ENCODE measurements around the gene PTGER3. TPM values are rescaled to one million over a fixed set of nuclear protein-coding genes. Genes with fewer than 3 reads are reported as not detected.

PTGER3 gene
- polyA plus RNA-seq, 1 donor (not counting 4 experiments of a cell fraction or from before 2014, with no cell fraction given): 0.04 TPM

DNA sequence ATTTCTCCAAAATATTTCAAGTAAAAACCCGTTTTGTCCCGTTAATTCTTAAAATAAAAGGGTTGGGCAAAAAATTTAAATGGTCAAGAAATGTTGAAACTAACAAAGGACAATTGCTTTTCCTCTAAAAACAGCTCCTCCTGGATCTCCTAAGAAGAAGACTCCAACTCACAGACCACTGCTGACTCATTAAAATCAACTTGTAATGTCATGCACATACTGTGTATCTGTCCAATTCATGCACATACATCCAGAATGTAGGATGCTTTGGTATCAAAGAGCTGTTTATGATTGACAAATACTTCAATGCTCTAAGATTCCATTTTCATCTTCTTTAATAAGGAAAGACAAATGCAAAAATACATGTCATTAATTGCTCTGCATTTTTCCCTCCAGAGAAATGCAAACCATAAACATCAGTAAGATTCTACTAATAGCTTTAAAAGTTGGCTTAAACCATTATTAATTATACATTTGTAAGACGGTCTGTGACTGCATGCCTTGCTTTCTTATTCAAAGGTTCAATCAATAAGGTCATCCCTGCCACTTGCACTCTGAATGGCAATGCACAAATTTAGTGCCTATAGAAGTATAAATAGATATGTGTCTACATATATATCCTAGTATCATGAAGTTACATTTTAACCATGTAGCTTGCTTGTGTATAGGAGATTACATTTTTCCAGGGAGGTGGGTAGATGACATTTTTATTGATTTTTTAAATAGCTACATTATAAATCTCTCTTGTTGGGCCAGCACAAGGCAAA, 44.7 kb downstream of the PTGER3 start:
- no peak overlapping the region for H3K27ac ChIP-seq (ENCODE audit: control insufficient read depth, insufficient read depth, low read length)
- no peak overlapping the region for H3K4me3 ChIP-seq (ENCODE audit: control insufficient read depth in 2 of 3, extremely low read depth in 1 of 3, insufficient read depth in 2 of 3, low read depth in 1 of 3, low read length in 3 of 3)
- no peaks in the 10 kb centered on the region for H3K9me1 ChIP-seq (ENCODE audit: control insufficient read depth, extremely low read depth, insufficient read depth, low read length)
- no peaks in the 10 kb centered on the region for H3K9me3 ChIP-seq (ENCODE audit: control insufficient read depth, low read depth, low read length)
- no peak overlapping the region for H3K4me2 ChIP-seq (ENCODE audit: control insufficient read depth, extremely low read depth, insufficient read depth, low read depth, low read length)
- no peaks in the 10 kb centered on the region for H3K27me3 ChIP-seq (ENCODE audit: control insufficient read depth, extremely low read depth, insufficient read depth, low read length)
- no peak overlapping the region for H2AFZ ChIP-seq (ENCODE audit: control insufficient read depth, low read length)
- dilution Hi-C loops (cut with MboI; ENCODE audit: extremely low pct_ligation_motif_present, low sequenced_read_pairs): no loop called here
- no peaks in the 10 kb centered on the region for H4K20me1 ChIP-seq (ENCODE audit: control insufficient read depth, extremely low read depth, insufficient read depth, low read length)
- H3K9ac ChIP-seq (ENCODE audit: control insufficient read depth, extremely low read depth, insufficient read depth, low read length): no peak overlapping the region
- no peaks in the 10 kb centered on the region for H3K4me1 ChIP-seq (ENCODE audit: control insufficient read depth, extremely low read depth, insufficient read depth, low read length)
- H3K36me3 ChIP-seq (ENCODE audit: control insufficient read depth in 2 of 2, extremely low read depth in 1 of 2, insufficient read depth in 2 of 2, low read length in 2 of 2): no peaks in the 10 kb centered on the region
- DNase-seq (ENCODE audit: low read depth, low spot score) (no peak), FAIRE-seq (no peak)
- H3K79me2 ChIP-seq (ENCODE audit: control insufficient read depth, insufficient read depth, low read length): no peaks in the 10 kb centered on the region
- TF ChIP-seq, protein P1, sequence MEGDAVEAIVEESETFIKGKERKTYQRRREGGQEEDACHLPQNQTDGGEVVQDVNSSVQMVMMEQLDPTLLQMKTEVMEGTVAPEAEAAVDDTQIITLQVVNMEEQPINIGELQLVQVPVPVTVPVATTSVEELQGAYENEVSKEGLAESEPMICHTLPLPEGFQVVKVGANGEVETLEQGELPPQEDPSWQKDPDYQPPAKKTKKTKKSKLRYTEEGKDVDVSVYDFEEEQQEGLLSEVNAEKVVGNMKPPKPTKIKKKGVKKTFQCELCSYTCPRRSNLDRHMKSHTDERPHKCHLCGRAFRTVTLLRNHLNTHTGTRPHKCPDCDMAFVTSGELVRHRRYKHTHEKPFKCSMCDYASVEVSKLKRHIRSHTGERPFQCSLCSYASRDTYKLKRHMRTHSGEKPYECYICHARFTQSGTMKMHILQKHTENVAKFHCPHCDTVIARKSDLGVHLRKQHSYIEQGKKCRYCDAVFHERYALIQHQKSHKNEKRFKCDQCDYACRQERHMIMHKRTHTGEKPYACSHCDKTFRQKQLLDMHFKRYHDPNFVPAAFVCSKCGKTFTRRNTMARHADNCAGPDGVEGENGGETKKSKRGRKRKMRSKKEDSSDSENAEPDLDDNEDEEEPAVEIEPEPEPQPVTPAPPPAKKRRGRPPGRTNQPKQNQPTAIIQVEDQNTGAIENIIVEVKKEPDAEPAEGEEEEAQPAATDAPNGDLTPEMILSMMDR (optimal IDR thresholded peaks at IDR 0.05 in 1 of 3, IDR thresholded peaks at IDR 0.05 in 1 of 3, conservative IDR thresholded peaks at IDR 0.05 in 1 of 3; ENCODE audit: extremely low read depth in 1 of 3, insufficient read depth in 2 of 3, low read length in 3 of 3): no peak

GRCh38 chr1:71001624-71002023, 46.0 kb downstream of the PTGER3 start:
- Histone ChIP-seq H3K36me3 (ENCODE audit: control insufficient read depth in 2 of 2, extremely low read depth in 1 of 2, insufficient read depth in 2 of 2, low read length in 2 of 2) (no peaks in the 10 kb centered on the region), H3K9me1 (ENCODE audit: control insufficient read depth, extremely low read depth, insufficient read depth, low read length) (no peaks in the 10 kb centered on the region), H3K4me2 (ENCODE audit: control insufficient read depth, extremely low read depth, insufficient read depth, low read depth, low read length) (no peak overlapping the region), H2AFZ (ENCODE audit: control insufficient read depth, low read length) (no peak overlapping the region), H3K9ac (ENCODE audit: control insufficient read depth, extremely low read depth, insufficient read depth, low read length) (no peak overlapping the region), H3K4me1 (ENCODE audit: control insufficient read depth, extremely low read depth, insufficient read depth, low read length) (no peaks in the 10 kb centered on the region), H3K9me3 (ENCODE audit: control insufficient read depth, low read depth, low read length) (no peaks in the 10 kb centered on the region), H3K27ac (ENCODE audit: control insufficient read depth, insufficient read depth, low read length) (no peak overlapping the region), H3K4me3 (ENCODE audit: control insufficient read depth in 2 of 3, extremely low read depth in 1 of 3, insufficient read depth in 2 of 3, low read depth in 1 of 3, low read length in 3 of 3) (no peak overlapping the region), H3K27me3 (ENCODE audit: control insufficient read depth, extremely low read depth, insufficient read depth, low read length) (no peaks in the 10 kb centered on the region), H4K20me1 (ENCODE audit: control insufficient read depth, extremely low read depth, insufficient read depth, low read length) (no peaks in the 10 kb centered on the region), H3K79me2 (ENCODE audit: control insufficient read depth, insufficient read depth, low read length) (no peaks in the 10 kb centered on the region)
- TF ChIP-seq, protein P1 (optimal IDR thresholded peaks at IDR 0.05 in 1 of 3, IDR thresholded peaks at IDR 0.05 in 1 of 3, conservative IDR thresholded peaks at IDR 0.05 in 1 of 3; ENCODE audit: extremely low read depth in 1 of 3, insufficient read depth in 2 of 3, low read length in 3 of 3): no peak
- no peak for TF ChIP-seq EZH2 (IDR thresholded peaks at IDR 0.05; ENCODE audit: low read length)
- DNase-seq (ENCODE audit: low read depth, low spot score): no peak
- no peak for FAIRE-seq
- dilution Hi-C loops (cut with MboI; ENCODE audit: extremely low pct_ligation_motif_present, low sequenced_read_pairs): no loop called here
